Measurements from ENCODE around the gene DLEC1. TPM values are rescaled to one million over a fixed set of nuclear protein-coding genes. Genes with fewer than 3 reads are reported as not detected.

Gene DLEC1
- total and polyA plus RNA-seq, 9 of the 15 experiments (the other 6 are each of a cell fraction or from before 2014, with no cell fraction given) = 0.07 to 0.08 TPM; not detected in 7

GRCh38 chr3:38004415-38005075, 34.5 kb upstream of the DLEC1 start:
- H3K9me3 ChIP-seq (replicated peaks; ENCODE audit: control insufficient read depth, insufficient read depth, low read depth, low read length) = no peaks in the 10 kb centered on the region
- POLR2A ChIA-PET = interaction anchor here (0.9 to 1.1 kb wide), 2 partner anchors 13 to 64 kb away, joined by 3 to 4 read pairs; no protein-coding TSS in a partner anchor
- H2AFZ ChIP-seq (ENCODE audit: low read depth, low read length) = no peak overlapping the region
- peaks cover 6 to 48% of the 10 kb centered on the region in 2 experiments; a peak in 4 of 5 replicates for H3K4me1 ChIP-seq (replicated peaks in 1 of 2; ENCODE audit: control insufficient read depth in 2 of 2, insufficient read depth in 2 of 2, low read length in 2 of 2)
- no peak overlapping the region for H3K4me3 ChIP-seq
- H3K79me2 ChIP-seq (ENCODE audit: control insufficient read depth, insufficient read depth, low read length) = no peaks in the 10 kb centered on the region
- peak; percentile 95 for FAIRE-seq
- intact Hi-C loops (cut with micrococcal nuclease) (loop anchor here (1.0 kb wide), 1 partner anchor 36 kb away; no protein-coding TSS in a partner anchor), in situ Hi-C loops (cut with MboI) (no loop called here)
- WGBS (ENCODE audit: insufficient coverage, low coverage, missing lambda C conversion rate) = 46% methylated on average over 14 of the region's 14 CpGs
- H4K20me1 ChIP-seq (replicated peaks; ENCODE audit: control insufficient read depth, insufficient read depth, low read length) = peaks cover 14% of the 10 kb centered on the region
- H3K9ac ChIP-seq (ENCODE audit: insufficient read depth in 1 of 2, low read depth in 2 of 2, low read length in 2 of 2) = peak overlapping the region in 1 of 2 experiments; percentile 4; a peak in 1 of 4 replicates
- ATAC-seq = peak; percentile 86
- H3K27me3 ChIP-seq (ENCODE audit: control insufficient read depth in 2 of 2, insufficient read depth in 2 of 2, low read length in 2 of 2) = no peaks in the 10 kb centered on the region
- peak in 3 of 4 experiments; percentile 54 to 87 (median 72) for DNase-seq (ENCODE audit: extremely low read depth in 1 of 4, low spot score in 3 of 4)
- no peak overlapping the region for H3K4me2 ChIP-seq (ENCODE audit: insufficient read depth, low read length)
- peaks cover 78% of the 10 kb centered on the region for H3K36me3 ChIP-seq (ENCODE audit: control insufficient read depth, insufficient read depth, low read length)
- CTCF ChIA-PET (ENCODE audit: low intra/inter-chr PET ratio) = interaction anchor here (0.8 to 5.0 kb wide), 5 partner anchors 29 to 995 kb away, joined by 3 to 62 read pairs (median 5); partner anchors contain the start of gene DLEC1
- no peak overlapping the region for H3K27ac ChIP-seq (ENCODE audit: extremely low read depth, low read depth, low read length)
- no TSS peak for BruUV-seq (replicated peaks)
- H3K9me1 ChIP-seq (ENCODE audit: control insufficient read depth, insufficient read depth, low read length) = peaks cover 6% of the 10 kb centered on the region
- TF ChIP-seq, protein P1, sequence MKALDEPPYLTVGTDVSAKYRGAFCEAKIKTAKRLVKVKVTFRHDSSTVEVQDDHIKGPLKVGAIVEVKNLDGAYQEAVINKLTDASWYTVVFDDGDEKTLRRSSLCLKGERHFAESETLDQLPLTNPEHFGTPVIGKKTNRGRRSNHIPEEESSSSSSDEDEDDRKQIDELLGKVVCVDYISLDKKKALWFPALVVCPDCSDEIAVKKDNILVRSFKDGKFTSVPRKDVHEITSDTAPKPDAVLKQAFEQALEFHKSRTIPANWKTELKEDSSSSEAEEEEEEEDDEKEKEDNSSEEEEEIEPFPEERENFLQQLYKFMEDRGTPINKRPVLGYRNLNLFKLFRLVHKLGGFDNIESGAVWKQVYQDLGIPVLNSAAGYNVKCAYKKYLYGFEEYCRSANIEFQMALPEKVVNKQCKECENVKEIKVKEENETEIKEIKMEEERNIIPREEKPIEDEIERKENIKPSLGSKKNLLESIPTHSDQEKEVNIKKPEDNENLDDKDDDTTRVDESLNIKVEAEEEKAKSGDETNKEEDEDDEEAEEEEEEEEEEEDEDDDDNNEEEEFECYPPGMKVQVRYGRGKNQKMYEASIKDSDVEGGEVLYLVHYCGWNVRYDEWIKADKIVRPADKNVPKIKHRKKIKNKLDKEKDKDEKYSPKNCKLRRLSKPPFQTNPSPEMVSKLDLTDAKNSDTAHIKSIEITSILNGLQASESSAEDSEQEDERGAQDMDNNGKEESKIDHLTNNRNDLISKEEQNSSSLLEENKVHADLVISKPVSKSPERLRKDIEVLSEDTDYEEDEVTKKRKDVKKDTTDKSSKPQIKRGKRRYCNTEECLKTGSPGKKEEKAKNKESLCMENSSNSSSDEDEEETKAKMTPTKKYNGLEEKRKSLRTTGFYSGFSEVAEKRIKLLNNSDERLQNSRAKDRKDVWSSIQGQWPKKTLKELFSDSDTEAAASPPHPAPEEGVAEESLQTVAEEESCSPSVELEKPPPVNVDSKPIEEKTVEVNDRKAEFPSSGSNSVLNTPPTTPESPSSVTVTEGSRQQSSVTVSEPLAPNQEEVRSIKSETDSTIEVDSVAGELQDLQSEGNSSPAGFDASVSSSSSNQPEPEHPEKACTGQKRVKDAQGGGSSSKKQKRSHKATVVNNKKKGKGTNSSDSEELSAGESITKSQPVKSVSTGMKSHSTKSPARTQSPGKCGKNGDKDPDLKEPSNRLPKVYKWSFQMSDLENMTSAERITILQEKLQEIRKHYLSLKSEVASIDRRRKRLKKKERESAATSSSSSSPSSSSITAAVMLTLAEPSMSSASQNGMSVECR (CRISPR knock-in tag; IDR thresholded peaks at IDR 0.05) = peak; percentile 61; the same call in 1 of the 2 replicates
- TF ChIP-seq FOXP1 (CRISPR knock-in tag; IDR thresholded peaks at IDR 0.05) (peak; percentile 81; the same call in 1 of the 2 replicates), ILK (tag; IDR thresholded peaks at IDR 0.05; ENCODE audit: borderline replicate concordance, low read depth) (no peak), ELK1 (CRISPR knock-in tag; IDR thresholded peaks at IDR 0.05) (0 out of 2 replicates have a peak, but pooled peaks have one; percentile 84), TEAD4 (IDR thresholded peaks at IDR 0.05; ENCODE audit: low read length) (no peak), TEAD4 (CRISPR knock-in tag; IDR thresholded peaks at IDR 0.05; ENCODE audit: borderline replicate concordance) (0 out of 2 replicates have a peak, but pooled peaks have one; percentile 27), TEAD1 (CRISPR knock-in tag; IDR thresholded peaks at IDR 0.05) (peak in 1 of 2 experiments; percentile 76; a peak in 1 of 4 replicates)
- TF ChIP-seq, protein P2, sequence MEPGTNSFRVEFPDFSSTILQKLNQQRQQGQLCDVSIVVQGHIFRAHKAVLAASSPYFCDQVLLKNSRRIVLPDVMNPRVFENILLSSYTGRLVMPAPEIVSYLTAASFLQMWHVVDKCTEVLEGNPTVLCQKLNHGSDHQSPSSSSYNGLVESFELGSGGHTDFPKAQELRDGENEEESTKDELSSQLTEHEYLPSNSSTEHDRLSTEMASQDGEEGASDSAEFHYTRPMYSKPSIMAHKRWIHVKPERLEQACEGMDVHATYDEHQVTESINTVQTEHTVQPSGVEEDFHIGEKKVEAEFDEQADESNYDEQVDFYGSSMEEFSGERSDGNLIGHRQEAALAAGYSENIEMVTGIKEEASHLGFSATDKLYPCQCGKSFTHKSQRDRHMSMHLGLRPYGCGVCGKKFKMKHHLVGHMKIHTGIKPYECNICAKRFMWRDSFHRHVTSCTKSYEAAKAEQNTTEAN (CRISPR knock-in tag; IDR thresholded peaks at IDR 0.05) = peak; percentile 8; the same call in 1 of the 2 replicates
- TF ChIP-seq, protein P3, sequence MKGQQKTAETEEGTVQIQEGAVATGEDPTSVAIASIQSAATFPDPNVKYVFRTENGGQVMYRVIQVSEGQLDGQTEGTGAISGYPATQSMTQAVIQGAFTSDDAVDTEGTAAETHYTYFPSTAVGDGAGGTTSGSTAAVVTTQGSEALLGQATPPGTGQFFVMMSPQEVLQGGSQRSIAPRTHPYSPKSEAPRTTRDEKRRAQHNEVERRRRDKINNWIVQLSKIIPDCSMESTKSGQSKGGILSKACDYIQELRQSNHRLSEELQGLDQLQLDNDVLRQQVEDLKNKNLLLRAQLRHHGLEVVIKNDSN (CRISPR knock-in tag; IDR thresholded peaks at IDR 0.05) = peak; percentile 85
- TF ChIP-seq, protein P4, sequence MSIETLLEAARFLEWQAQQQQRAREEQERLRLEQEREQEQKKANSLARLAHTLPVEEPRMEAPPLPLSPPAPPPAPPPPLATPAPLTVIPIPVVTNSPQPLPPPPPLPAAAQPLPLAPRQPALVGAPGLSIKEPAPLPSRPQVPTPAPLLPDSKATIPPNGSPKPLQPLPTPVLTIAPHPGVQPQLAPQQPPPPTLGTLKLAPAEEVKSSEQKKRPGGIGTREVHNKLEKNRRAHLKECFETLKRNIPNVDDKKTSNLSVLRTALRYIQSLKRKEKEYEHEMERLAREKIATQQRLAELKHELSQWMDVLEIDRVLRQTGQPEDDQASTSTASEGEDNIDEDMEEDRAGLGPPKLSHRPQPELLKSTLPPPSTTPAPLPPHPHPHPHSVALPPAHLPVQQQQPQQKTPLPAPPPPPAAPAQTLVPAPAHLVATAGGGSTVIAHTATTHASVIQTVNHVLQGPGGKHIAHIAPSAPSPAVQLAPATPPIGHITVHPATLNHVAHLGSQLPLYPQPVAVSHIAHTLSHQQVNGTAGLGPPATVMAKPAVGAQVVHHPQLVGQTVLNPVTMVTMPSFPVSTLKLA (conservative IDR thresholded peaks at IDR 0.05) = 0 out of 4 replicates have a peak, but pooled peaks of 1 of the 2 experiments have one; percentile 7
